ENCODE measurements around the gene CAPN13.

The CAPN13 gene

DNA sequence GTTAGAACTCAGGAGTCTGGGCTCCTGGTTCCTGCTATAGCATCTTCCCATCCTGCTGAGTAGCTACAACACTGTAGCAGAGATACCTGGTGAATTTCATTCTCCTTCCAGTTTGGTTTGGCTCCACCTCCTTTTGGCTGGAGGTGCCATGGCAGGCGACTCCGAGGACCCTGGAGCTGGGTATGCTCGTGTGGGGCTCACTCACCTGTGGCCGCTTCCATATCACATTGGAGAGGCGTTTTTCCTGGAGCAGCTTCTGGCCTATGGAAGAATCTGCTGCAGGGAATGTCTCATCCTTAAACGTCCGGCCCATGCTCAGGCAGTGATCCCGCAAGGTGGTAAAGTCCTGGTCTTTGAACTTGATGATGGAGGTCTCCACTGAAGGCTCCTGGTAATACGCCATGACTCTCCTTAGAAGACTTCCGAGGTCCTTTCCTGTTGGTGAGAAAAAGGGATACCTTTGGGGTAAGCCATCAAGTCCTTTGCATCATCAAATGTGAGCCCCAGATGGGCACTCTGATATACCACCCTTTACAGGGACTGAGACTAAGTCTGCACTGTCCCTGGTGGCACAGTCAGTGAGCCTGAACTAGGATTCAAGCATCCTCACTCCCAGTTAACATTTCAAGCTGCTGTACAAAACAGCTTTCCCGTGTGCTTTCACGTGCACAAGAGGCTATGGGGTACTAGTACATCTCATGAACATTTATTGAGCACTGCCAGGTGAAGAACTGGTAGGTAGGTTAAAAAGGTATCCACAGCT lies 20.1 kb downstream of the CAPN13 start:
- no peak for FAIRE-seq

- FAIRE-seq = no peak
Observed at GRCh38 chr2:30784682-30785081, 22.6 kb downstream of the CAPN13 start.

GRCh38 chr2:30781961-30782533 lies 25.2 kb downstream of the CAPN13 start:
- FAIRE-seq = no peak

GRCh38 chr2:30781451-30781850 lies 25.8 kb downstream of the CAPN13 start:
- FAIRE-seq = no peak

- no peak for FAIRE-seq
Observed at GRCh38 chr2:30780776-30781330, 26.4 kb downstream of the CAPN13 start.

- FAIRE-seq = no peak
Observed at GRCh38 chr2:30778611-30779010, 28.6 kb downstream of the CAPN13 start.

GRCh38 chr2:30777661-30778505 lies 29.4 kb downstream of the CAPN13 start:
- FAIRE-seq = no peak

GRCh38 chr2:30776831-30777635 lies 30.2 kb downstream of the CAPN13 start:
- no peak for FAIRE-seq

DNA sequence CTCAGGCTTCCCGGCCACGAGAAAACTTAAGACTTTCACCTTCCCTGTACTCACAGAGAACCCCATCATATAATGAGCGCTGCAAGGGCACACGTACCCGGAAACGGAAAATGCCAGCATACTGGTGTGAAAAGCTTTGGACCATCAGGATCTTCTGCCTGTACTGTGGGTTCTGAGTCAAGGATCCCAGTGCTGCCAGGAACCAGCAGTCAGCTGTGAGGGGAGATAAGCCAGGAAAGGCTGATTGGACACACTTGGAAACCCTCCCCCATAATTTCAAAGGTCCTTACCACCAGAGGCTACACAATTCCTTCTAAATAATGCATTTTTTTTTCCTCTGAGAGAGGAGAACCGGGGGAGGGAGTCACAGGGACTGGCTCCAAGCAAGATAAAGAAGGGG lies 31.4 kb downstream of the CAPN13 start:
- no peak for FAIRE-seq

DNA sequence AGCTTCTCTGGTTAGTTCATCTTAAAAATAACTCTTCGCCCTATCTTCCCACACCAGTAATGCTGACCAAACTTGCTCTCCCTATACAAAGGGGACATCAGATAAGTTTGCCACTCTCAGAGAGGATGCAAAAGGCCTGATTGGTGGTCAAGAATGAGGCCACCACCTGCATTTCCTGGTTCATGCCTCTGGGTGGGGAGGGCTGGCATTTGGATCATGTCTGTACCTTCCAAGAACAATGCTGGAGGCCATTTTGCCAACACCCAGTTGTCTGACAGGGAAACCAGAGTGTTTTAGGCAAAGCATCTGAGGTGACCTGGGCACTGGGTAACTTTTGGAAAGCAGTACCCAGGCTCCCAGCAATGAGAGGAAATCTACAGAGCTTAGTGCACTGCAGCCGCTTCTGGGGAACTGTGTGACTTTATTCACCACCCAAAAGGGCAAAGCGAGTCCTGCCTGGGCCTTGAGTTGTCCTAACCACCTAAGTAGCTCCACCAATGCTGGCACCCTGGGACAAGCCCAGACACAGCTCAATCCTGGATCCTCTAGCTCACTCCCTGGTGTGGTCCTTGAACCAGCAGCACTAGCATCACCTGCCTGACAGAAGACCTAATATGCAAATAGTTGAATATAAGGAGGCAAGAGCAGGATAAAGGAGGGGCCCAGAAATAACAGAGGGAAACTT lies 35.1 kb downstream of the CAPN13 start:
- FAIRE-seq = no peak

- FAIRE-seq = no peak
Observed at GRCh38 chr2:30770816-30771576, 36.2 kb downstream of the CAPN13 start.

DNA sequence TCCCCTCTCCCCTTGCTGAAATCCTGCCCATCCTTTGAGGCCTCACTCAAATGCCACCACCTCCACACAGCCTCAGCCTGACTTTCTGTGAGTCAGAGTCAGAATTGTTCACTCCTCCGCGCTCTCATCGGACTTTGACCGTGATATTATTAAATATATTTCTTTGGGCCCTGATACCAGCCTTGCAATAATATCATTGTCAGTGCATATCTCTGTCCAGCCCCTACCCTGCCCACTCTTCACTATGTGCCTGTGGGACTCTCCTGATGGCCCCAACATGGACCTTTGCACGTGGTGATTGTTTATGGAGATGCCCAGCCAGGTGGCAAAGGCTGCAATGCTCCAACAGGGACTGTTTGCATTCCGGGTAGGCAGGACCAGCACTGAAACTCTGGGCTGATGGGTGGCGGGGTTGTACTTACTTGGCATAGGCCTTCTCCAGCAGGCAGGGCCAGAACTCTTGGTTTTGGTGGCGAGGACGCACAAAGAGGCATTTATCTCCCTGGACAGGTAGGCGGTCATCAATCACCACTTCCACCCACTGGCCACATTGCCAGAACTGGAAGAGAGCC lies 37.3 kb downstream of the CAPN13 start:
- FAIRE-seq = no peak

DNA sequence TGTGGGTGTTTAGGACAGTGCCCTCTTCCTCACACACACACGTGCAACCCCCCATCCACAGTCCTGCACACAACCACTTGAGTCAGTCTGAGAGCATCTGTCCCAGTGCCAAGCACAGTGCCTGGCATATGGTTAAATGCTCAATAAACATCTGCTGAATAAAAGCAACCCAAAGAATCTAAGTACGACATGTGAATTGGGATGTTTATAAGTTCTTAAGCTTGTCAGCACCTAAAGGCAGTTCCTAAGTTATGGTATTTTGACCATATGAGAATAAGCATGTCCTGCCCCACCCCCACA lies 37.8 kb downstream of the CAPN13 start:
- no peak for FAIRE-seq

GRCh38 chr2:30768708-30769480 lies 38.4 kb downstream of the CAPN13 start:
- FAIRE-seq = no peak

DNA sequence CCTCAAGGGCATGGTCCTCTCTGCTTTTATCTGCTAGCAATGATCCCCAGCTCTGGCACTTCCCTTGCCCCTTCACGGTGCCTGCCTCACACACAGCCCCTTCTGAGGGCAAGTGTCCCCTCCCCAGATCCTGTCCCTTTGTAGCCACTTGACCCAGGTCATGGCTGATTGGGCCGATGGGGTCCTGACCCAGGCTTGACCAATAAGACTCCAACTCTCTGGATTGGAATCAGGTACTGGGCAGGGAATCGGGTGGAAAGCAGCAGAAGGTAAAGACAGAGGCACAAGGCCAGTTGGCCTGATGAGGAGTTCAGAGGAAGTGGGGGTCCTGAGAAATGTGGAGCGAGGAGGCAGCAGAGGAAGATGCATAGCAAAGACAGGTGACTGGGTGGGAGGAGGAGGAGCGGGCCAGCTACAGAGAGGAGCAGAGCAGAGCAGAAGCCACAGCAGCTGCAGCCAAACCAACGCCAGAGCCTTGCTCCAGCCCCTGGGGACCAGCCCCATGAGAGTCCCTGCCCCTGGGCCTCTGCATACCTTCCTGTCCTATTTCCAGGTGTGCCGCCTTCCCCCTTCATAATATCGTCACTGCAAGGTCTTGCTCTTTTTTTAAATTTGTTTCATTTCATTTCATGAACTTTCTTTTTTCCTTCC lies 39.1 kb downstream of the CAPN13 start:
- no peak for FAIRE-seq

GRCh38 chr2:30766666-30767065 lies 40.6 kb downstream of the CAPN13 start:
- FAIRE-seq = no peak

- FAIRE-seq = no peak
Observed at GRCh38 chr2:30765876-30766470, 41.3 kb downstream of the CAPN13 start.

- FAIRE-seq = no peak
Observed at GRCh38 chr2:30765191-30765590, 42.1 kb downstream of the CAPN13 start.

Data from islet of Langerhans (tissue), 1 donor.